ENCODE measurements around the gene DNAH11.
"Not testable (repeated sequence)": the region's sequence is repeated elsewhere in the genome, so short reads cannot be mapped to it uniquely, and the experiment has no call there.

DNAH11 gene

DNA sequence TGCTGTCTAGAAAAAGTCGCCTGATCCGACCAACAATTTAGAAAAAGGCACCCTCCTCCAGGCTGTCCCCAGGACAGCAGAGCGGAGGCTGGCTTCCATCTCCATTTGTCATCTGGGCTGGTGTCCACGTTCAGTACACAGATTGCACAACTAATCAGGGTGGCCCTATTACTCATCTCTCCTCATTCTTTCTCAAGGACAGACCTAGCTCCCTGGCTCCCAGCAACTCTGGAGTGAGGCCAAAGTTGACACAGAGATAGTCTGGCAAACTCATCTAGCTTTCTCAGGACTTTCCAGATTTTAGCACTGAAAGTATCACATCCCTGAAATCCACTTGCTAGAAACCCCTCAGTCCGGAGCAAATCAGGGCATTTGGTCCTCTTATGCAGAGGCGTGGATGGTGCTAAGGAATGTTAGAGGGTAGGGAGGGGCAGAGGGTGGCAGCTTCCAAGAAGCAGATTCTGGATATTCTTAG, 75.1 kb downstream of the DNAH11 start:
- DNase-seq, result no peak

DNA sequence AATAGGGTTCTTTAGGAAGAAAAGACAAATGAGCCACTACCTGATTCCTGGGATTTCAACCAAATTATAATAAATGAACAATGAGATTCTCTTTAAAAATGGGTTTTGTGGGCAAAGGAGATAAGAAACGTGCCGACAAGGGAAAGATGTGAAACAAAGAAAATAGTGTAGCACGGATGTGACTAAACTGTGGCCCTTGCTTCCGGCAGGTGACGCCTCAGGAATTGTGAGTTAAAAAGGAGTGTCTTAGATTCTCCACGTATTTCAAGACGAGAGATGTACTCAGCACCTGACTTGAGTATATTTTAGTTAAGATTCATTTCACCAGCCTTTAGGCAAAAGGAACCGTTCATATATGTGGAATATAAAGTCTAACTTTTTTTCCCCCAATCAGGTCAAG, 75.9 kb downstream of the DNAH11 start:
- DNase-seq, result no peak

DNA sequence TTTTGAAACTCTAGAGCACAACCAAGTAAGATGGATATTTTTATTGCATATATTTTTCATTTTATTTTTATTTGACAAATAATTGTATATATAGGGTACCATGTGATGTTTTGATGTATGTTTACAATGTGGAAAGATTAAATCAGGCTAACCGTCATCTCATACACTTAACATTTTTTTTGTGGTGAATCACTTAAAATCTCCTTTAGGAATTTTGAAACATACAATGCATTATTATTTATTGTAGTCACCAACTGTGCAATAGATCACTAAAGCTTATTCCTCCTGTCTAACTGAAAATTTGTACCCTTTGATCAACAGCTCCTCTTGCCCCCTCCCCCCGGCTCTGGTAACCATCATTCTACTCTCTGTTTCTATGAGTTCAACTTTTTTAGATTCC, 77.2 kb downstream of the DNAH11 start:
- no peak for DNase-seq

DNA sequence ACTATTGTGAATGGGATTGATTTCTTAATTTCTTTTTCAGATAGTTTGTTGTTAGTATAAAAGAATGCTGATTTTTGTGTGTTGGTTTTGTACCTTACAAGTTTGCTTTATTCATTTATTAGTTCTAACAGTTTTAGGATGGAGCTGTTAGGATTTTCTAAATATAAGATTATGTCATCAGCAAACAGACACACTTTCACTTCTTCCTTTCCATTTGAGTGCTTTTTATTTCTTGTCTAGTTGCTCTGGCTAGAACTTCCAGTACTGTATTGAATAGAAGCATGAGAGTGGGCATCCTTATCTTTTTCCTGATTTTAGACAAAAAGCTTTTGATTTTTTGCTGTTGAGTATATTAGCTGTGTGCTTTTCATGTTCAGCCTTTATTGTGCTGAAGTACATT, 81.5 kb downstream of the DNAH11 start:
- DNase-seq, result no peak

DNA sequence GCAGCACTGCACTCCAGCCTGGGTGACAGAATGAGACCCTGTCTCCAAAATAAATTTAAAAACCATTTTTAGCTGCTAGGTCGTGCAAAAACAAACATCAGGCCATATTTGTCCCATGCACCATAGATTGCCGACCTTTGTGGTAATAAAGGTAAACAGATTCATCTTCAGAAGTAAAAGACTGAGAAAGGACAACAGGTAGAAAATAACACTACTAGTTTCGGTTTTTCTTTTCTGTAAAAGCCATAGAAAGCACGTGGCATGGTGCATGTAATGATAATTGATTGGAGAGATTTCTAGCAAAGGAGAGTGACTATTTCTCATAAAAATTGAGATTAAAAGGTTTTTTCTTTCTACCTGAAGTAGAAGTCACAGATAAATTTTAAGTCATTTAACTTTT, 93.9 kb downstream of the DNAH11 start:
- no peak for DNase-seq

DNA sequence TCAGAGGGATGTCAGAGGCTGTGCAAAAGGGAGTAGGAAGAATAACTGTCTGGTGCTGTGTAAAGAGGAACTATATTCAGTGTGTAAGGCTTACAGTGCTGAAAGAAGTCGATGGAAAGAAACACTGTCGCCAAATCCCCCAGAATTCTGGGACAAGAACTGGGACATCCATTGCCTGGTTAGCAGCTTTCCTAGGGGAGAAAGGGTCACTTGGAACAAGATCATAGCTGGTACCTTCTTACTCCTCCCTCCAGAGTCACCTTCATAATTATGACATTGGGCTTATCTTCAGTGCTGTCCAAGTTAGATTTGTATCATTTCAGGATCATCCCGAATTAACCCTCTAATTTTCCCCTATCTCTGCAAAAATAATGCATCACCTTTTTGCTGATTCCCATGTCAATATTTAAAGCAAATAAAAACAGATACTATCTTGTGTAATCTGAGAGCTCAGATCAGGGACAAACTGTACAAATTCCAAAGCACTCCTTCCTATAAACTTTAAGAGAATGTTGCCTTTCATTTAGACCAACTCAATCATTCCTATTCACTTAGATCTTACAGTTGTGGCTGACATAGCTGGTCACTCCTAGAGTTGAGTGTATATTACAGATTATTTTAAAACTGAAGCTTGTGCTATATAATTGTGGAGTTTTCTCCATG, 96.5 kb downstream of the DNAH11 start:
- DNase-seq, result no peak

DNA sequence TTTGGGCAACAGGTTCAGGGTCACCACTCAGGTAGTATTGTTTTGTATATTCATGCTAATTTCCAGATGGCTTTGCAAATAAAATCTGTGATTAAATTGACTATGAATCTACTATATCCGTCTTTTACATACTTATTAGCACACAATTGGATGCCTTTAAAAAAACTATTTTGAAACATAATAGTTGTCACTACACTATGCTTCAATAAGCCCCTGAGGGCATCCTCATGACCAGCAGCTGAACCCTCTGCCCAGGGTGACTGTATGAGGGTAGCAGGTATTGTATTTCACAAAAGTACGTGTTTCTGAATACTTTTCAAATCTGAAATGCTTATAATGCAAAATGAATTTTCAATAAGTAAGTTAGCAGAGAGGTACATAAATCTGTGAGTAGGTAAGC, 97.3 kb downstream of the DNAH11 start:
- DNase-seq, result no peak

DNA sequence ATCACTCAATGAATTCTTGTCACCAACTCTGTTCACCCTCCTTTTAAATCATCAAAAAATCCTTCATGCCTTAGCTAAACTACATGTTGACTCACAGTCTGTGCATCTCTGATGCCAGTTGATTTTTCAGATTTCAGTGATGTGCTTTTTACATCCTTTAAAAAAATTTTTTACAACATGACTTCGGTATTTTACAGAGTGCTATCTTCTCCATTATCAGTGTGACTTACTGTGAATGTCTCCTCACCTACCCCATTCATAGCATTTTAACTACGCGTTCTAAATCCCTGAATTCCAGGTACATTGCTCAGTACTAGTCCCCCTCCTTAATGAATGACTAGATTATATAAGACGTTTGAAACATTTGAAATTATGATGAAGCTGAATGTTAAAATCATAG, 98.7 kb downstream of the DNAH11 start:
- DNase-seq, result no peak

DNA sequence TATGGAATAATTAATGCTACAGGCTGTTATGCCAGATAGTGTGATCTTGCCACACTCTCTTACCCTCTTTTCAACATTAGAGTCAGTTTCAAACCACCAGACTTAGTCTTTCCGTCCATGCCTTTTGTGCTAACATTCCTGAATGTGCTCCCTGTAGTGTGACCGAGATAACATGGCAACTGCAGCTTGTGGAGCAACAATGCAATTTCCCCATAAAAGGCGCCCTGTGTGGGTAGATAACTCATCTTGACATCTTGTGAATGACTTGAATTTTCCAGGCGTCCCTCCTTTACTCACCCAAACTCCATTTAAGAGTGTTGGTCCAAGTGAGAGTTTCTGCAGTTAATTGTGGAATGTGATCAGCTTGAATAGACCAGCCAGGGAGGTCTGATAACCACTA, 99.6 kb downstream of the DNAH11 start:
- no peak for DNase-seq

DNA sequence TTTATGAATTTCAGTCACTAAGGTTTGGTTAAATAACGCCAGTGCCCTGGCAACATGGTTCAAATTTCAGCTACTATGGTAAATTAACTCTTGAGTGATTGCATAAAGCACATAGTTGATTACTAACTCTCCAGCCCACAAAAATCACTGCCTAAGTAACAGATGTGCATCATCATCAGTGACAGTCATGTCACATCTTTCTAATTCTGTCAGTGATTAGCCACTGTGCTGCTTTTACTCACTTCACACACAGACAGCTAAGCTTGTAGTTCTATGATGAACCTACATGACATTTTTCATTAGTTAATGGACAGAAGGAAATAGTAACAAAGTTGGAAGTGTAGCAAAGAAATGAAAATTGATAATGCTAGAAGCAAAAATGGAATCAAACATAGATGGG, 108.9 kb downstream of the DNAH11 start:
- no peak for DNase-seq

DNA sequence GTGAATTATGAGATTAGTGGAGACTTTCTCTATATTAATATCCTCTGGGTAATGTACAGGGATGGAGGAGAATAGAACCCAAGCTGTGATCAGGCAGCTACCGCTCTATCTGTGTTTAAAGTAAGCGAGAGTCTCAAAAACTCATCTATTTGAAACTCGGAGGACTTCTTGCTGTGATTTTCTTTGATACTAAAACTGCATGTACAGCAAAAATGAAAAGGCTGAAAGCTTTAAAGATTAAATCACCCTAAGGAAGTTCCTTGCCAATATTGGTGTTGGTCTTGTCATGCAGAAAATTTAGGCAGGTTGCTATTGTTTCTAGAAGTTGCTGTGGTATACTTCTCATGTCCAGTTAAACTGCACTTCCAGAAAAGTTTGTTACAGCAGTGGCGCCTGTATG, 110.8 kb downstream of the DNAH11 start:
- DNase-seq, result no peak

DNA sequence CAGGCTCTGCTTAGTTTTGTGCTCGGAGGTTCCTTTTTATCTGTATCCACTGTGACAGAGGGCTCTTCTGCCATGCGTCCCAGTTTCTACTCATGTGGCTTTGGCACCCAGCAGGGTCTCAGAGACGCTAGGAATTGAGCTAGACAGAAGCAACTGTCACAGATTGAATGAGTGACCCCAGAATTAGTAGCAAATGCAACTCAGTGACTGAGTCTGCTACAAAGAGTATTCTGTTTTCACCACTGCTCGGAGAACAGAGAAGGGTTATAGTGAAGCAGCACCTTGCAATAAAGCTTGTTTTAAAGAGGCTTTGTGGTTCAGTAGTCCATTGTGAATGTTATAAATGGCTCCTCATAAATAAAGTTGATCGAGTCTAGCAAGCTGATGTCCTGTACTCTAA, 113.2 kb downstream of the DNAH11 start:
- no peak for DNase-seq

DNA sequence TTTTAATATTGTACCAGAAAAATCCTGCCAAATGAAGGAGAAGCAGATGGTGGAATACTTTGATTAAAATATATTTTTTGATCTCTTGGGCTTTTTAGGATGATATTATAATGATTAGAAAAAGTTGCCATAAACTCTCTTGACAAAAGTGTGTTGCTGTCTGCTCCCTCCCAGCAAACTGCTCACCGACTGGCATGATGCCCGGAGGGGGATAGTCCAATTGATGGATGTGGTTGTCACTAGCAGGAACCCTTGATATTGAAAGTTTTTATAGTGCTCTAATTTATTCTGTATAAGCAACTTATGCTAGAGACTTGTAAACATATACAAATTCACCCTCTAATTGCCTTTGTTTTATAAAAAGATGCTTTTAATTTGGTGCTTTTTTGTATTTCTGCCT, 114.0 kb downstream of the DNAH11 start:
- DNase-seq, result no peak

DNA sequence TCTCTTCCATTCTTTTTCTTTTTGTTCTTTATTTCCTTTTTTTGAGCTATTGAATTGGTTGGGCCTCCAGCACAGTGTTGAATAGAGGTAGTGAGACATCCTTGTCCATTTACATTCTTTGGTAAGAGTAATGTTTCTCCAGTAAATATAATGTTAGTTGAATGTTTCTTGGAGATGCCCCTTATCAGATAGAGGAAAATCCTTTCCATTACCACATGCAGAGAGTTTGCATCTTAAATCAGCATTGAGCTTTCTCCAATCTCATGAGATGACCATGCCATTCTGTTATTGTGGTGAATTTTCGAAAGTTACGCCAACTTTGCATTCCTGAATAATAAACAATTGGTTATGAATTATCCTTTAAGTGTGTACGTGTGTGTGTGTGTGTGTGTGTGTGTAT, 127.7 kb downstream of the DNAH11 start:
- DNase-seq, result no peak

DNA sequence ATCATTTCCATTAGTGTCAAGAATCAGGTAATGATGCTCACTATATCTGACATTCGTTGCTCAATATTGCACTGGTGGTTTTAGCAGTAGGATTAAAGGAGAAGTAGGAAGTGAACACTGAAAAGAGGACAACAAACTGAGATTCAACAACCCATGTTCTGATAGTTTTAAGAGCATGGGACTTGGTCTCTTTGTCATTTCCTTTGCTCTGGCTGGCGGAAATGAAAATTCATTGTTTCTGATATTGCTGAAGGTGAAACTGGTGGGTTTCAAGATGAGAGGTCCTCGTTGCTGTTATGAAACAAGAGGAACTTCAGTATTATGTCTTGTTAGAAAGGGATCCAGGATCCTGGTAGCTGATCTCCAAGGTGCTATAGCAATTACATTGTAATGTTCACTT, 129.0 kb downstream of the DNAH11 start:
- no peak for DNase-seq

DNA sequence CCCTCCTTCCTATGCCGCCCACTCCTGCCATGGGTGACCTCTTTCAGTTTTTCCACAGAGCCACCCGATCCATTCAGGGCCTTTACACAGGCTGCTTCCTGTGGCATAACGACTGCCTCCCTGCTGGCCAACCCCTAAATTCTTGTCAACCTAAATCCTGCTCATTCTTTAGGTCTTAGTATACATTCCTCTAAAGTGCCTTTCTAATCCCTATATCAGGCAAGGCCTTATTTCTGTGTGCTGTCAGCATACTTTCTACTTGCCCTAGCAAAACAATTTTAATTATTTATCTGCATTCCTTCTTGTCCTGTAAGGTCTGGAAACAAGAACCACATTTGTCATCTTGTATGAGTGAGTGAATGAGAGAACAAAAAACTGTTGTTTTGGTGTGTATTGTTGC, 132.4 kb downstream of the DNAH11 start:
- no peak for DNase-seq

DNA sequence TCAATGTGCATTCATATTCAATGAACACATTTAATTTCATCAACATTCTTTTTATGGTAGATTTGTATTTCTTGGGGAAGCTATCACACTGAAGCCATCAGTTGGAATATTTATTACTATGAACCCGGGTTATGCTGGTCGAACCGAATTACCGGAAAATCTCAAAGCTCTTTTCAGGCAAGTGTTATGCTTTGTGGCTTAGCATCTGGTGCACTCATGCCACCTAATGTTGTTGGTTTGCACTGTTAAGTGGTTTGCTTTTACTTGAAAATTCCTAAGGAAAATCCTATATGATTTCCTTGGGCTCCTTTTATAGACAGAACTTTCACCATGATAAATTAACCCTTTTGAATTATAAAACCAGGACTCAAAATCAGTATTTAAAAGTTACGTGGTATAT, 147.9 kb downstream of the DNAH11 start:
- no peak for DNase-seq

DNA sequence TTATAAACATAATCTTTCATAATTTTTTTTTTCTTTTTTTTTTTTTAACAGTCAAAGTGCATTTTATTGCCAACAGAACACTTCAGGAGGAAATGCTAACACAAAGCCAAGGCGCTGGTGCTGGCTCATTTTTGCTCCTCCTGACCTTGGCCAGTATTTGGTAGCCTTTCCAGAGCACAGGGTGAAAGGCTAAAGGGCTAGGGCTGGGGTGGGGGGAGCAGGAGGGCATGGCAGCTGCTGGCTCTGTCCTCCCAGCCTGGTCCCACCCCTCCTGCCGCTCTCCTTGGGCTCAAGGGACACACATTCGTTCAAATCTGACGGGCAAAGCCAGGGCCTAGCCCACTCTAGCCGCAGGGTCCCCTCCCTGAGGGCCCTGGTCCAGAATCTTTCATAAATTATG, 148.3 kb downstream of the DNAH11 start:
- DNase-seq, result not testable (repeated sequence)

DNA sequence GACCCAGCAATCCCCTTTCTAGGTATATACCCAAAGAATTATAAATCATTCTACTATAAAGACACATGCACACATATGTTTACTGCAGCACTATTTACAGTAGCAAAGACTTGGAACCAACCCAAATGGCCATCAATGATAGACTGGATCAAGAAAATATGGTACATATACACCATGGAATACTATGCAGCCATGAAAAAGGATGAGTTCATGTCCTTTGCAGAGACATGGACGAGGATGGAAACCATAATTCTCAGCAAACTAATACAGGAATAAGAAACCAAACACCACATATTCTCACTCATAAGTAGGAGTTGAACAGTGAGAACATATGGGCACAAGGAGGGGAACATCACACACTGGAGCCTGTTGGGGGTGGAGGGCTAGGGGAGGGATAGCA, 157.7 kb downstream of the DNAH11 start:
- DNase-seq, result not testable (repeated sequence)

DNA sequence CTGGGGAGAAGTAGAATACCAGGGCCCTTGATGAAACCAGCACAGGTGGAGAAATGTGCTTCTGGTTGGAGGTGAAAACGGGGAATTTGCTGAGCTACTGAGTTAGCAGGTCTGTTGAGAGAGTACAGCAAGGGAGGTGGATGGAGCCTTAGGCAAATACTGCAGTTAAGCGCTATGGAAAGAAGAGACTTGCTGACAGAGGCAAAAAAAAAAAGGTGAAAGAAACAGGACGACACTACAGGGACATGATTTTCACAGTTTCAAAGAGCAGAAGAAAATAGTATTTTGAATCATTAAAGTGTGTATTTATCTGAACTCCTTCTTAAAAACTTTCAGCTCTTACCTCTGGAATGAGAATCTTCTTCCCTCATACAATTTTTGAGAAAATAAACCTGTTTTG, 159.5 kb downstream of the DNAH11 start:
- no peak for DNase-seq

DNA sequence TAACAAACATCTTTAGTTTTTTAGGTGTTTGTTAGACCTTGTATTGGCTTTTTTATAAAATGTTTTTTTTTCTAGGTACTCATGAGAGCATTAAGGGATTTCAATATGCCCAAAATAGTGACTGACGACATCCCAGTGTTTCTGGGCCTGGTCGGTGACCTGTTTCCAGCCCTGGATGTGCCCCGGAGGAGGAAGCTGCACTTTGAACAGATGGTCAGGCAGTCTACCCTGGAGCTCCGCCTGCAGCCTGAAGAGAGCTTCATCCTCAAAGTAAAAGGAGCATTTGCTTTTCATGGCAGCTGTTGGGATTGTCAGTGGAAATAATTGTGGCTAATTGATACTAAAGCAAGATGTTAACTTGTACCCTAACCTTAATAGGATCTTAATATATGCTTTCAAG, 161.5 kb downstream of the DNAH11 start:
- no peak for DNase-seq

DNA sequence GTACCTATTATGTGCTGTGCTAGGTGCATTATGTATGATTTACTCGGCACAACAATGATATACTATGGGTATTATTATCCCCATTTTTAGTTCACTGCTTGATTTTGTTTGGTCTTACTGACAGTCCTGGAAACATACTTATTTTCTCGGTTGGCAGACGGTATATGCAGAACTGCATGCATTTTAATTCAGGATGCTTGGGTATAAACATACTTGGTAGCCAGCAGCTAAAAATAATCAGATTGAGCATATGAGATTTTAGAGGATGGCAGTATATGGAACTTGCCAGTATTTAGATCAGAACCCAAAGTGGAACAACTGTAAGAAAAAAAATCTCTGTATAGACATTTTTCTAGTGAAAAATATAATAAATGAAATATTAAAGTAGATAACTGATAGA, 163.3 kb downstream of the DNAH11 start:
- DNase-seq, result no peak

DNA sequence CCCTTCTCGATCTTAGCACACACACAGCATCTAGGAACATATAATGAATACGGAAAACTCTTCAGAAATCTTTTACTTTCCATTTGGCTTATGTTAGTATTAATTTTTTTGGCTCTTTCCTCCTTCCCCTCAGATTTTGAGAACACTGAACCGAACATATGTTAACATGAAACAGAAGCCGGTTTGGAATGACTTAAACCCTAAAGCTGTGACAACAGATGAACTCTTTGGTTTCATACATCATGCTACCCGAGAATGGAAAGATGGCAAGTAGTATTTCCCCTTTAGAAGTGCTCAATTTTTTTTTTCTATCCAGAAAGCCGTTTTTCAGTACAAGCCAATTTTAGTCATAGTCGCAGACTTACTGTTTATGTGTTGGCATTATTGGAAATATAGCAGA, 164.7 kb downstream of the DNAH11 start:
- no peak for DNase-seq

DNA sequence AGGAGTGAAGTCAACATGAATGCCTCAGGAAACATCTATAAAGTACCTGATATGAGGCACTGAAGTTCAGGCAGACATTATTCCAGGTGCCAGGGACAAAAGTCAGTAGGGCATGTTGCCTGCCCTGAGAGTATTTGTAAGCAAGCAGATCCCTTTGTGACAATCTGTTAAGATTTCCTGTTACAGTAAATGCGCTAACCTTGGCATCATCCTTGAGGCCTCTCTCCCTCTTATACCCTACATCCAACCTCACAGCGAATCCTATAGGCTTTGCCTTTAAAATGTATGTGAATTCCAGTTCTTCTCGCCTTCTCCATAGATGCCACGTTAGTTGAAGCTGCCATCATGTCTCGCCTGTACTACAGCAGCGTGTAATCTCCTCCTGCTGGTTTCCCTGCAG, 165.3 kb downstream of the DNAH11 start:
- no peak for DNase-seq

DNA sequence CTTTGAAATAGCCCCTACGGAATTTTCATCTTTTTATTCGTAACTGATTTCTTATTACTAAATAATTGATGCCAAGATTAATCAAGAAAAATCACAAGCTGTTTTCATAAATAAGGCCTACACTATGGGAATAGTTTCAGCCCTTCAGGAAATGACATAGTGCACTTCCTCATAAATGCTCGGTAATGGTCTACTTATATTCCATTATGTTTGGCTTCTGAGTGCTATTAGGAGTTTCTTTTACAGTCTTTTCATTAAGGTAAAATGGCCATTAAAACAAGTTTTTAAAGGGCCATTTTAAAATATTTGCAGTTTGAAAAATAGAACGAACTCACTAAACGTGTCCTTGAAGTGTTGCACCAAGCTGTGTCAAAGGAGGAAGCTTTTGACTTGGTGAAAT, 174.5 kb downstream of the DNAH11 start:
- no peak for DNase-seq

DNA sequence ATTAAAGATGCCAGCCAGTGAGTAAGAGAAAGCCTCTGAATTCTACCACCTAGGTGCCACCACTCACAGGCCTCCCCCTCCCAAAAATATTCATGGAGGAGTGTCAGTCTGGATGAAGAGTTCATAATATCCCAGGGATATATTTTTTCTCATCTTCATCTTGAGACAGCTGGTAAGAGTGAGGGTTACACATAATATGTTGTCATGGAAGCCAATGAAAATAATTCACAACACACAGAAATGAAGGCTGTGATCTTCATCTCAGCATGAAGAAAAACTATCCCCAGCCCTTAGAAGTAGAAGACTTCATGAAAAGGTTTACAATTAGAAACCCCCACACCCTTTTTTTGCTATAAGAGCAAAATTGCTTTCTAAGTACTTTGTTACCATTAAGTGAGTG, 175.6 kb downstream of the DNAH11 start:
- DNase-seq, result no peak
